A549 (cell line): ENCODE data around the gene GSTO2.

Experiments used
- EP300 ChIP-seq, 2 experiments: fragments of >200 bp; sonication (Bioruptor Twin); formaldehyde crosslinking; IDR thresholded peaks; 2 replicates in 1 of 2; 3 replicates in 1 of 2; pipeline ENCODE4 v1.6.1; 2016 to 2017
- NFE2L2 ChIP-seq: fragments of 150-350 bp; conservative IDR thresholded peaks from 2 replicates; pipeline ENCODE4 v1.6.1; 2014; ENCODE audit warnings: low read length

GRCh38 chr10:104293781-104294321 lies 24.9 kb downstream of the GSTO2 start:
- TF ChIP-seq EP300 (IDR thresholded peaks at IDR 0.05) (no peak), NFE2L2 (no peak)
